Right kidney (tissue), 1 donor: ENCODE results near the gene PLXNA1.

Source experiments
- DNase-seq: peaks from one replicate; pipeline ENCODE4 v3.0.0-alpha.2; 2016

The PLXNA1 gene

DNA sequence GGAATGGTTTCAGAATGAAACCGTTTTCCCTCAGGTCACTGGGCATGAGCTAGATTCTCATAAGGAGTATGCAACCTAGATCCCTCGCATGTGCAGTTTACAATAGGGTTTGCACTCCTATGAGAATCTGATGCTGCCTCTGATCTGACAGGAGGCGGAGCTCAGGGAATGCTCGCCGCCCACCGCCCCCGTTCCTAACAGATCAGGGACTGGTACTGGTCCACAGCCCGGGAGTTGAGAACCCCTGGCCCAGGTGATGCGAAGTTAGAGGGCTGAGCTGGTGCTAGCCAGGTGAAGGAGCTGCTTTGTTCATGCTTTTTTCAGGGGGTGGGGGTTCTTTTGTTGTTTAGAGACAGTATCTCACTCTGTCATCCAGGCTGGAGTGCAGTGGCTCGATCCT, 15.5 kb upstream of the PLXNA1 start:
- DNase-seq, result no peak

DNA sequence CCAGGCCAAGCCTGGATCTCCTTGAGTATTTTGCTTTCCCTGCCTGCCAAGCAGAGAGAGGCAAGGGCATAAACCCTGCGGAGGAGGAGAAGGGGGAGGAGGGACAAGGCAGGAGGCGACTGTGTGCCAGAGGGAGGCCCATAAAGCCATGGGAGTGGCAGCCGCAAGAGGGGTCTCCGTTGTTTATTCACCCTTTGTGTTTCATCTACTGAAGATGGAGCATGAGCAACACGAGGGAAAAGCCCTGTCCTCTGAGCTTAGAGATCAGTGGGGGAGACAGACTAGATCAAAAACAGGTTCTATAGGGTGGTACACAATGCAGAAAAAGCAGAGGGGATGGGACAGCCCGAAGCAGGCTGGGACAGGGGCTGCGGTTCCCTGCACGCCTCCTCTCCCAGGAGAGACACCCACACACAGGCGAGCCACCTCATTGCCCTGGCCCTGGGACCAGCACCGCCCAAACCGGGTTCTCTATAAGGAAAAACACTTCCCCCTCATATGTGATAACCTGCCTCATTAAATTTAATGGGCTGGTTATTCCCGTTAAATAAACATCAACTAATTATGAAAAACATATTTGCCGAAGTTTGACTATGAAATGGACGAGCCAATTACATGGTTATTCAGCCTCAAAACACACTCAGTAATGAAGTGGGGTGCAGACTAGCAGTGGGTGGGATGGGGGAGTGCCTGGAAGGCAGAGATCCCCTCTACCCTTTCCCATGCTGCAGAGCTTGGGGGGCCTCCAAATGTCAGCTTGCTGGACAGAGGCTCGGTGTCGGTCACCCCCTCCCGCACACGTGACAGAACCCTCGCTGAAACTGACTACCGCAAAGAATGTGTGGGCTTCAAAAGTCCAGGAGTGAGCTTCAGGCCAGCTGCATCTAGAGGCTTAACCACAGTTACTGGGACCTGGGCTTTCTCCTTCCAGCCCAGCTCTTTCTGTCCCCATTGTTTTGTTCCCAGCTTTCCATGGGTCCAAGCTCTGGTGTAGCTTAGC, 14.2 kb upstream of the PLXNA1 start:
- DNase-seq, result peak; percentile 51

- DNase-seq, result no peak
Observed at GRCh38 chr3:126969586-126969985, 13.3 kb upstream of the PLXNA1 start.

- DNase-seq, result no peak
Observed at GRCh38 chr3:126970101-126970500, 12.8 kb upstream of the PLXNA1 start.

GRCh38 chr3:126970921-126971320, 12.0 kb upstream of the PLXNA1 start:
- DNase-seq, result no peak

- no peak for DNase-seq
Observed at GRCh38 chr3:126971891-126972351, 11.0 kb upstream of the PLXNA1 start.

DNA sequence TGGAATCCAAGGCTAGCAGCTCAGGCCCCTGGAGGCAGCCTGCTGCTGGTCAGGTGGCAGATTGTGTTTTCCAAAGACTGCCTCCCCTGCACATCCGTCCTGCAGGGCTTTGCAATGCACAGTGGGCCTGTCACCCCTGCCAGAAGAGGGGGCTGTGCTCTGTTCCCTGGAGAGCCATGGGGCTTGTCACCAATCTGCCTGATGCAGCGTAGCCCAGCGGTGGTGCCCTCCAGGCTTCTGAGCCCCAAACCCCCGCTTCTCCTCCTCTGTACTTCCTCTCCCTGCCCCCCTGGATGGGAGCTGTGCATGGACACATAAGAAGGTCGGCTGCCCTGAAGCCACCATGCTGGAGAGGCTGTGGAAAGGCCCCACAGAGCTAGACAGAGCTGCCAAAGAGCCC, 10.0 kb upstream of the PLXNA1 start:
- DNase-seq, result no peak

- DNase-seq, result no peak
Observed at GRCh38 chr3:126973814-126974213, 9.1 kb upstream of the PLXNA1 start.

GRCh38 chr3:126974756-126975155, 8.2 kb upstream of the PLXNA1 start:
- DNase-seq, result no peak

- no peak for DNase-seq
Observed at GRCh38 chr3:126976906-126977305, 6.0 kb upstream of the PLXNA1 start.

GRCh38 chr3:126977821-126978220, 5.1 kb upstream of the PLXNA1 start:
- no peak for DNase-seq

GRCh38 chr3:126978291-126978690, 4.6 kb upstream of the PLXNA1 start:
- DNase-seq, result no peak

GRCh38 chr3:126979046-126979628, 3.8 kb upstream of the PLXNA1 start:
- DNase-seq, result no peak

DNA sequence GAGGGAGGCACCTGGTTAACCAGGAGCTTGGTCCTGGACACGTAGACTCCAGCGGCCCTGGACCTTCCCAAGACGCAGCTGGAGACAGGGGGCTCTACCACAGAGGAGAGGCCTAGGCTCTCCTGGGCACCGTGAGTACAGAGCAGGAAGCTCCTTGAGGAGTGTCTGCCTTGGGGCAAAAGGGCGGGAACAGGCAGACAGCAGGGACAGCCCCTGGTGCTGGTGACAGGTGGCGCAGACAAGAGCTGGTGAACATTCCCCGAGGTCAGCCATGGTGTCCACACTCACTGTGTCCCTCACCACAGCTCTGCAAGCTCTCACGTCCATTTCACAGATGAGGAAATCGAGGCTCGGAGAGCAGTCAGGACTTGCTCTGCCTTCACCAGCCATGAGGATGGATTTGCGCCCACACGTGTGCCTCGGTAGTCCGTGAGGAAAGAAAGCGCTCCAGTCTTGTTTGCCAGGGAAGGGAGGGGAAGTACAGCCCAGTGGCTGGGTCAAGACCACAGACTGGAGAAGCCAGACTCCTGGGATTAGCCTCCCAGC, 2.6 kb upstream of the PLXNA1 start:
- DNase-seq, result no peak

DNA sequence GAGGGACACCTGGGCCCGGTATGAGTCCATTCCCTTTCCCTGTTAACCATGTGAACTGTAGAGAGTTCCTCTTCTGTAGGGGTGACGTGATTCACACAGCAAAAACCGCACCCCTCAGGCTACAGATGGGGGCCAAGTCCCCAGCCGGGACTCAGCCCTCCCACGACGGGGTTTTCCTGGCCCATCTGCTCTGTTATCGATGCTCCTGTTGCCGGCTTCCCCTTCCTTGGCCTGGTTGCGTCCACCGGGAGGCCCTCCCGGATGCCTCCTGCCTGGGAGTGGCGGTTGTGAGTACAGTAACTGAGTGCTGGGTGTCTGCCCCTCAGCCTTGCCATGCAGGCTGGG, 817 bp upstream of the PLXNA1 start:
- DNase-seq, result no peak

- DNase-seq, result no peak
Observed at GRCh38 chr3:126983276-126983652, 349 bp downstream of the PLXNA1 start.

DNA sequence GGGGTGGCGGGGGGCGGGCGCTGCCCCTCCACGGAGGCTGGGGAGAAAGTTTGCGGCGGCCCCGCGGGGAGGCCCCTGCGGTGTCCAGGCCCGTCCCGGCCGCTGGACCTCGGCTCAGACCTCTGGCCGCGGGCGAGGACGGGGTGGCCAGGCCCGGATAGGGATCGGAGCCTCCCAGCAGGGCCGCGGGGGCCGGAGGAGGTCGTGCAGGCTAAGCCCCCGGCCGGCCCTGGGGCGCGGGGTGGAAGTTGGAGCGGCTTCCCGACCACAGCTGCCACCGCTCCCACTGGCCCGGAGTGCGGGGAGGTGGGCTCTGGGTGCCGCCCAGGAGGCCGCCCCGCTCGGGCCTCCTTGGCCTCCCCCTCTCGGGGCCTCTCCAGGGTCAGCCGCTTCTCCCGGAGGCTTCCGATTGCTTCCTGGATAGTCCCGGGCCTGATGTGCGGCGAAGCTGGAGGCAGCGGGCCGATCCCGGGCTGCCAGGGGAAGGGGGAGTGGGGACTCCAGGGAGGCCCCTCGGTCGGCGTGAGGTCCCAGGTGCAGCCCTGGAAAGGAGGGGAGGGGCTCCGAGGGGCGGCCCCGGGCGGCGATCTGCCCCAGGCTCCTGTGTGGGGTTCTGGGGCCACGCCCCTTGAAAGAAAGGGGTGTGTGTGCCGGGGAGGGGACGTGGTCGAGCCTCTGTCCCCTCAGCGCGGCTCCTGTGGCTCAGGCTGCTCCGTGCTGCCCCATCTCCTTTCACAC, 907 bp downstream of the PLXNA1 start:
- DNase-seq, result peak; percentile 80

GRCh38 chr3:126984391-126985131, 1.6 kb downstream of the PLXNA1 start:
- DNase-seq, result peak; percentile 20

DNA sequence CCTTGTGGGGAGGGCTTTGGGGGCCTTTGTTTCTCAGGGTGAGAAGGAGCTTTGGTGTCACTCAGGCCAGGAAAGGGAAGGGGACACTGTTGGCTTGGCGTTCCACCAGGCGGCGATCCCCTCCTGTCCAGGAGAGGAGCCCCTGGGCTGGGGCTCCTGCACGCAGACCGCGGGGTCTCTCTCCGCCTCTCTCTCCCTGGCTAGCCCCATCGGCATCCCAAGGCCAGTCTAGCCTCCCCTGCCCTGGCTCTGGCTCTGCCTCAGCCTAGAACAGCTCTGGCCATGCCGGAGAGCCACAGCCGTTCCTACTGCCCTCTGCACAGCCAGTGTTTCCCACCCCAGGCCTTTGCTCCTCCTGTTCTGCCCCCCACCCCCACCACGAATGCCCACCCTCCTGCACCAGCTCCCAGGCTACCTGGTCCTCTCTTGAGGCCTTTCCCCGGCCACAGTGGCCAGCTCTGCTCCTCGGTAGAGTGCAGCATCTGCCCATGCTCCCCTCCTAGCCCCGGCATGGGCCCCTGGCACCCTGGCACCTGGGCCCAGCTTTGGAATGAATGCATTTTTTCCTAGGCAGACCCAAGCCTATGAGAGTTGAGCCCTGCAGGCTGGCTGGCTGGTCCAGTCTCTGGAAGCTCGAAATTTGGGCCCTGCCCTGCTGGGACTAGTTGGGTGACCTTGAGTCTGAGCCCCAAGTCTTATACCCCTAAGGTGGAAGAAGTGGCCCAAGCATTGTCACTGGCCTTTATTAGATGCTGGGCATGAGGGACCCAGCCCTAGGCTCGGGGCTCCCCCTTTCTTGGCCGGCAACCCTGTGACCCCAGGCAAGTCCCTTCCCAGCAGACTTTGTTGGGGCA, 2.4 kb downstream of the PLXNA1 start:
- peak; percentile 22 for DNase-seq

DNA sequence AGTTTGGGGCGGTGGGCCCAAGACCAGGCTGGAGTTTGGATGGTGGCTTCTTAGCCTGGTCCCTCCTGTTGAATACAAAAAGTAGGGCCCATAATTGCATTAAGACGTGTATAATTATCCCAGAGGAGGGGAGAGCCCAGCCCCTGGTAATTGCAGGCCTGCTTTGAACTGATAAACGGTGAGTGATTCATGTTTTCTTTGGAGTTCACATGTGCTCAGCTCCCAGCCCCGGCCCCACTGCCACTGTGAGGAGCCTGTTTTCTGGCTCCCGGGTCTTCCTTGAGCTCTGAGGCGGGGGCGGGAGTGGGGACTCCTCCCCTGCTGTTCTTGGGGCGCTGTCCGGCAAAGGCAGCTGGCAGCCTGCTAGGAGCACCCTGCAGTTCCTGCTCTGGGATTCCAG, 3.1 kb downstream of the PLXNA1 start:
- no peak for DNase-seq

GRCh38 chr3:126987129-126987528, 4.2 kb downstream of the PLXNA1 start:
- DNase-seq, result no peak
